Measurements from ENCODE around the gene CDC16. TPM values are rescaled to one million over a fixed set of nuclear protein-coding genes. Genes with fewer than 3 reads are reported as not detected.
"Not testable (repeated sequence)": the region's sequence is repeated elsewhere in the genome, so short reads cannot be mapped to it uniquely, and the experiment has no call there.

The CDC16 gene
- total RNA-seq, 2 donors from 2014 or later, result 35.7 to 47.9 TPM

- Histone ChIP-seq H3K9ac (ENCODE audit: low read depth in 2 of 2, low read length in 2 of 2) (no peak overlapping the region), H3K36me3 (peaks cover 7% of the 10 kb centered on the region), H3K27ac (no peak overlapping the region), H3K4me1 (no peaks in the 10 kb centered on the region), H3K4me3 (no peak overlapping the region), H3K27me3 (no peaks in the 10 kb centered on the region), H3K9me3 (no peaks in the 10 kb centered on the region)
- TF ChIP-seq, protein P1, sequence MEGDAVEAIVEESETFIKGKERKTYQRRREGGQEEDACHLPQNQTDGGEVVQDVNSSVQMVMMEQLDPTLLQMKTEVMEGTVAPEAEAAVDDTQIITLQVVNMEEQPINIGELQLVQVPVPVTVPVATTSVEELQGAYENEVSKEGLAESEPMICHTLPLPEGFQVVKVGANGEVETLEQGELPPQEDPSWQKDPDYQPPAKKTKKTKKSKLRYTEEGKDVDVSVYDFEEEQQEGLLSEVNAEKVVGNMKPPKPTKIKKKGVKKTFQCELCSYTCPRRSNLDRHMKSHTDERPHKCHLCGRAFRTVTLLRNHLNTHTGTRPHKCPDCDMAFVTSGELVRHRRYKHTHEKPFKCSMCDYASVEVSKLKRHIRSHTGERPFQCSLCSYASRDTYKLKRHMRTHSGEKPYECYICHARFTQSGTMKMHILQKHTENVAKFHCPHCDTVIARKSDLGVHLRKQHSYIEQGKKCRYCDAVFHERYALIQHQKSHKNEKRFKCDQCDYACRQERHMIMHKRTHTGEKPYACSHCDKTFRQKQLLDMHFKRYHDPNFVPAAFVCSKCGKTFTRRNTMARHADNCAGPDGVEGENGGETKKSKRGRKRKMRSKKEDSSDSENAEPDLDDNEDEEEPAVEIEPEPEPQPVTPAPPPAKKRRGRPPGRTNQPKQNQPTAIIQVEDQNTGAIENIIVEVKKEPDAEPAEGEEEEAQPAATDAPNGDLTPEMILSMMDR (IDR thresholded peaks at IDR 0.05), result no peak
- no peak for DNase-seq
- intact Hi-C loops (cut with DNase I), result no loop called here
These were observed 26.8 kb downstream of the CDC16 start for GRCh38 chr13:114261328-114261965.

- peaks cover 9% of the 10 kb centered on the region for H3K36me3 ChIP-seq
- TF ChIP-seq, protein P1 (IDR thresholded peaks at IDR 0.05), result no peak
- no peak overlapping the region for H3K27ac ChIP-seq
- H3K27me3 ChIP-seq, result no peaks in the 10 kb centered on the region
- no peak for DNase-seq
- no peaks in the 10 kb centered on the region for H3K4me1 ChIP-seq
- H3K4me3 ChIP-seq, result no peak overlapping the region
- H3K9me3 ChIP-seq, result no peaks in the 10 kb centered on the region
- intact Hi-C loops (cut with DNase I), result no loop called here
- no peak overlapping the region for H3K9ac ChIP-seq (ENCODE audit: low read depth in 2 of 2, low read length in 2 of 2)
These were observed 28.9 kb downstream of the CDC16 start for GRCh38 chr13:114263578-114263977.

DNA sequence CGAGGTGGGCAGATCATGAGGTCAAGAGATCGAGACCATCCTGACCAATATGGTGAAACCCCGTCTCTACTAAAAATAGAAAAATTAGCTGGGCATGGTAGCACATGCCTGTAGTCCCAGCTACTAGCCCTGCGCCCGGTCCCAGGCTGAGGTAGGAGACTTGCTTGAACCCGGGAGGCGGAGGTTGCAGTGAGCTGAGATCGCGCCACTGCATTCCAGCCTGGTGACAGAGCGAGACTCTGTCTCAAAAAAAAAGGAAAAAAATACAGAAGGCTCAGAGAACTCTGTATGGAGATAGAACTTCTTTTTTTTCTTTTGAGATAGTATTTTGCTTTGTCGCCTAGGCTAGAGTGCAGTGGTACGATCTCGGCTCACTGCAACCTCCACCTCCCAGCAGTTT, 29.6 kb downstream of the CDC16 start:
- H3K9me3 ChIP-seq; H3K4me3 ChIP-seq; intact Hi-C loops (cut with DNase I); H3K27me3 ChIP-seq; H3K27ac ChIP-seq; DNase-seq; H3K4me1 ChIP-seq; H3K9ac ChIP-seq (ENCODE audit: low read depth in 2 of 2, low read length in 2 of 2): not testable (repeated sequence)
- peaks cover 16% of the 10 kb centered on the region for H3K36me3 ChIP-seq

- Histone ChIP-seq H3K4me1 (no peaks in the 10 kb centered on the region), H3K9me3 (no peaks in the 10 kb centered on the region), H3K36me3 (peaks cover 19% of the 10 kb centered on the region), H3K9ac (ENCODE audit: low read depth in 2 of 2, low read length in 2 of 2) (no peak overlapping the region), H3K4me3 (no peak overlapping the region), H3K27ac (no peak overlapping the region), H3K27me3 (no peaks in the 10 kb centered on the region)
- intact Hi-C loops (cut with DNase I), result no loop called here
- DNase-seq, result no peak
- TF ChIP-seq, protein P1 (IDR thresholded peaks at IDR 0.05), result no peak
These were observed 30.4 kb downstream of the CDC16 start for GRCh38 chr13:114264886-114265611.

DNA sequence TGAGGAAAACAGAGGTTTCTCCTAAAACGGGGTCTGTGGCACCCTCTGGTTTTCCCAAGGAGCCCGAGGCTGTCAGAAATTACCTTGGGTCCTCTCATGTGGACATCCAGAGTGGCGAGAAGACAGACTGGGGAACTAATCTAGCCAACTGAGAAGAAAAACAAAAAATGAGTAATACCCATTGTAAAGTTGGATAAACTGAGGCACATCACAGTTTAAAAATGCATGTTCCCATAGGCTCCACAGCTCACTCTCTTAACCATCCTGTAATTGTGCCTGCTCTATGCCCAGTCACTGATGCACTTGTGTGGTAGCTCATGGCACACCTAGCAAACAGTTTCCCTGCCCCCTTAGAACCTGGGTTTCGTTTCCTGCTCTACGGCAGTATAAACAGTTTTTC, 31.5 kb downstream of the CDC16 start:
- DNase-seq, result no peak
- peaks cover 19% of the 10 kb centered on the region for H3K36me3 ChIP-seq
- no peak overlapping the region for H3K27ac ChIP-seq
- H3K9me3 ChIP-seq, result no peaks in the 10 kb centered on the region
- no peak overlapping the region for H3K4me3 ChIP-seq
- intact Hi-C loops (cut with DNase I), result no loop called here
- TF ChIP-seq, protein P1 (IDR thresholded peaks at IDR 0.05), result no peak
- no peak overlapping the region for H3K9ac ChIP-seq (ENCODE audit: low read depth in 2 of 2, low read length in 2 of 2)
- H3K27me3 ChIP-seq, result no peaks in the 10 kb centered on the region
- no peaks in the 10 kb centered on the region for H3K4me1 ChIP-seq
